HCT116 (cell line): ENCODE data around the gene RIMBP2. TPM values are rescaled to one million over a fixed set of nuclear protein-coding genes. Genes with fewer than 3 reads are reported as not detected.

Experiments used
- ATAC-seq: fragments of 200-7000 bp; cut with Tn5 transposase; 2 replicates; pipeline ENCODE4 v1.9.1; 2020; ENCODE audit warnings: mild to moderate bottlenecking, moderate library complexity
- BruUV-seq: library from RNA; stranded (reverse); fragments of 400-500 nt; replicated peaks from 2 replicates; lab custom pipeline; 2021; lab: Mats Ljungman, UMichigan
- CTCF ChIA-PET: fragments of 300-600 bp; sonication (Branson Sonifier 250); formaldehyde crosslinking; loops from one replicate; lab custom pipeline; 2021; ENCODE audit warnings: antibody characterized with exemption; lab: Charles Lee
- POLR2A ChIA-PET: fragments of 300-600, 350-600 bp; sonication (Branson Sonifier 250); formaldehyde crosslinking; loops from one replicate; lab custom pipeline; 2021; ENCODE audit warnings: antibody characterized with exemption; lab: Charles Lee
- RAD21 ChIA-PET, 2 experiments: fragments of 300-600 bp; sonication (Branson Sonifier 250); formaldehyde crosslinking; loops; one replicate each; lab custom pipeline; 2023; ENCODE audit warnings: low total read pairs in 2 of 2; ENCODE audit not compliant: uncharacterized antibody in 2 of 2, unreplicated experiment in 2 of 2, low non-redundant PET in 1 of 2; lab: Charles Lee
- DNase-seq: peaks from one replicate; pipeline ENCODE4 v3.0.0-alpha.2; 2010; ENCODE audit warnings: low read depth, low spot score
- H2AFZ ChIP-seq: fragments of 200-600 bp; shearing (Covaris generic), sonication (generic); 2 replicates; pipeline ENCODE4 v1.6.1; 2017; ENCODE audit warnings: low read depth, mixed run types, mixed read lengths, antibody characterized with exemption, low read length; ENCODE audit not compliant: poor library complexity, severe bottlenecking
- H3K27ac ChIP-seq: 2 replicates; pipeline ENCODE4 v1.5.1; 2012; ENCODE audit warnings: low read depth, low read length
- H3K27me3 ChIP-seq: fragments of 200-600 bp; sonication (generic); 2 replicates; pipeline ENCODE4 v1.6.1; 2016; ENCODE audit warnings: mixed run types, low read length, mixed read lengths; ENCODE audit not compliant: insufficient read depth
- H3K36me3 ChIP-seq, 2 experiments: fragments of 200-500 bp in 1 of 2; fragments of 200-600 bp in 1 of 2; sonication (Bioruptor generic) in 1 of 2; sonication (generic) in 1 of 2; 2 replicates each; pipeline versions ENCODE4 v1.5.1 to v1.6.1; 2014 to 2016; ENCODE audit warnings: low read length in 2 of 2, inconsistent platforms in 1 of 2, mixed read lengths in 1 of 2, mixed run types in 1 of 2; ENCODE audit not compliant: insufficient read depth in 2 of 2, control insufficient read depth in 1 of 2
- H3K4me1 ChIP-seq, 2 experiments: fragments of 200-600 bp in 1 of 2; sonication (generic) in 1 of 2; 2 replicates each; pipeline versions ENCODE4 v1.5.1 to v1.6.1; 2012 to 2017; ENCODE audit warnings: low read length in 2 of 2, inconsistent platforms in 1 of 2, mild to moderate bottlenecking in 1 of 2, mixed read lengths in 1 of 2, mixed run types in 1 of 2, moderate library complexity in 1 of 2; ENCODE audit not compliant: insufficient read depth in 2 of 2, control insufficient read depth in 1 of 2
- H3K4me2 ChIP-seq: fragments of 200-600 bp; sonication (generic); 2 replicates; pipeline ENCODE4 v1.6.1; 2017; ENCODE audit warnings: mixed run types, low read length, mixed read lengths
- H3K4me3 ChIP-seq, 2 experiments: fragments of 200-600 bp in 1 of 2; sonication (generic) in 1 of 2; replicated peaks in 1 of 2; 2 replicates each; pipeline ENCODE4 v1.5.1; 2011 to 2016; ENCODE audit warnings: low read length in 2 of 2, control low read depth in 1 of 2, low read depth in 1 of 2, mild to moderate bottlenecking in 1 of 2, mixed read lengths in 1 of 2, mixed run types in 1 of 2
- H3K79me2 ChIP-seq: fragments of 200-600 bp; sonication (generic); 2 replicates; pipeline ENCODE4 v1.6.1; 2017; ENCODE audit warnings: mild to moderate bottlenecking, mixed run types, low read length, moderate library complexity, mixed read lengths; ENCODE audit not compliant: insufficient read depth
- H3K9ac ChIP-seq: fragments of 200-600 bp; sonication (generic); 2 replicates; pipeline ENCODE4 v1.6.1; 2016; ENCODE audit warnings: low read length, mixed read lengths
- H3K9me2 ChIP-seq: fragments of 200-600 bp; sonication (generic), shearing (Covaris generic); 2 replicates; pipeline ENCODE4 v1.6.1; 2017; ENCODE audit warnings: mixed run types, mild to moderate bottlenecking, moderate library complexity; ENCODE audit not compliant: insufficient read depth
- H3K9me3 ChIP-seq, 2 experiments: fragments of 200-500 bp in 1 of 2; fragments of 200-600 bp in 1 of 2; sonication (Bioruptor generic) in 1 of 2; sonication (generic) in 1 of 2; 2 replicates each; pipeline ENCODE4 v1.6.1; 2014 to 2017; ENCODE audit warnings: low read length in 2 of 2, mixed read lengths in 2 of 2, inconsistent platforms in 1 of 2, low read depth in 1 of 2, mild to moderate bottlenecking in 1 of 2, mixed run types in 1 of 2, moderate library complexity in 1 of 2; ENCODE audit not compliant: control insufficient read depth in 1 of 2, insufficient read depth in 1 of 2
- H4K20me1 ChIP-seq: fragments of 200-600 bp; sonication (generic), shearing (Covaris generic); 2 replicates; pipeline ENCODE4 v1.6.1; 2017; ENCODE audit warnings: mixed run types, mild to moderate bottlenecking, moderate library complexity; ENCODE audit not compliant: insufficient read depth
- FOSL1 ChIP-seq: IDR thresholded peaks from 2 replicates; pipeline ENCODE4 v1.6.1; 2012; ENCODE audit warnings: low read depth
- POLR2AphosphoS5 ChIP-seq: IDR thresholded peaks from 2 replicates; pipeline ENCODE4 v1.6.1; 2011; ENCODE audit warnings: mild to moderate bottlenecking, low read depth, low read length, moderate library complexity
- RAD21 ChIP-seq: IDR thresholded peaks from 2 replicates; pipeline ENCODE4 v1.6.1; 2012; ENCODE audit warnings: low read depth, mild to moderate bottlenecking
- SP1 ChIP-seq: IDR thresholded peaks from 2 replicates; pipeline ENCODE4 v1.6.1; 2012; ENCODE audit warnings: low read depth
- ZNF274 ChIP-seq: fragments of 200-500 bp; sonication (Bioruptor generic); IDR thresholded peaks from 2 replicates; pipeline ENCODE4 v1.6.1; 2014; ENCODE audit warnings: mild to moderate bottlenecking, low read depth, low read length, inconsistent platforms
- intact Hi-C: fragments of 100-400 bp; cut with micrococcal nuclease; formaldehyde crosslinking; loops from 2 replicates; pipeline ENCODE4 v1.10.0; 2022
- total RNA-seq: library from RNA; stranded (reverse); gene quantifications from one replicate; pipeline ENCODE4 v1.2.1, GENCODE V29; 2021; ENCODE audit not compliant: unreplicated experiment
- TF ChIP-seq, protein P1 (sequence below): IDR thresholded peaks from 2 replicates; pipeline ENCODE4 v1.6.1; 2012; ENCODE audit warnings: low read depth
- TF ChIP-seq, protein P2 (sequence below): IDR thresholded peaks from 2 replicates; pipeline ENCODE4 v1.6.1; 2012
- TF ChIP-seq, protein P3 (sequence below): IDR thresholded peaks from 2 replicates; pipeline ENCODE4 v1.6.1; 2012
- TF ChIP-seq, protein P4 (sequence below), 3 experiments: fragments of 200-600 bp in 1 of 3; sonication (generic) in 1 of 3; IDR thresholded peaks in 2 of 3; conservative IDR thresholded peaks in 1 of 3; 2 replicates each; pipeline ENCODE4 v1.5.1; 2012 to 2017; ENCODE audit warnings: low read depth in 2 of 3, low read length in 2 of 3, antibody characterized with exemption in 1 of 3, borderline replicate concordance in 1 of 3, control low read depth in 1 of 3, mild to moderate bottlenecking in 1 of 3, mixed read lengths in 1 of 3, mixed run types in 1 of 3, moderate library complexity in 1 of 3; ENCODE audit not compliant: insufficient read depth in 1 of 3

RIMBP2 gene
- total RNA-seq, 1 experiment from 2014 or later = not detected

DNA sequence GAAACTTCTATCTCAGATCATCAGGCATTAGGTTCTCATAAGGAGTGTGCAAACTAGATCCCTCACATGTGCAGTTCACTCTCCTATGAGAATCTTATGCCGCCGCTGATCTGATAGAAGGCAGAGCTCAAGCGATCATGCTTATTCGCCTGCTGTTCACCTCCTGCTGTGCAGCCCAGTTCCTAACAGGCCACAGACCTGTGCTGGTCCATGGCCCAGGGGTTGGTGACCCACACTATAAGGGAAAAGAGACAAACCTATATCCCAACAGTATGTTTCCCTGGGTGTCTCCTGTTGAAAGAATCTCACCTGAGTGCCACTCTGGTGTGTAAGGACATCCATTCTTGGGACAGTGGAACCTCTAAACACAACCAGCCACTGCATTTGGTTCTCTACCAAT is 186.3 kb downstream of the RIMBP2 start:
- Histone ChIP-seq H3K79me2 (no peaks in the 10 kb centered on the region), H3K27ac (no peak overlapping the region), H3K36me3 (no peaks in the 10 kb centered on the region), H3K27me3 (no peaks in the 10 kb centered on the region), H3K4me2 (no peak overlapping the region), H2AFZ (no peak overlapping the region), H3K9ac (no peak overlapping the region), H4K20me1 (no peaks in the 10 kb centered on the region), H3K4me1 (no peaks in the 10 kb centered on the region), H3K4me3 (no peak overlapping the region), H3K9me2 (no peaks in the 10 kb centered on the region), H3K9me3 (no peaks in the 10 kb centered on the region)
- ChIA-PET CTCF (no interaction called here), RAD21 (no interaction called here), POLR2A (no interaction called here)
- DNase-seq (no peak), ATAC-seq (no peak)
- intact Hi-C loops = no loop called here
- TF ChIP-seq FOSL1 (no peak), SP1 (no peak), ZNF274 (no peak), RAD21 (no peak), POLR2AphosphoS5 (no peak)
- TF ChIP-seq, protein P1, sequence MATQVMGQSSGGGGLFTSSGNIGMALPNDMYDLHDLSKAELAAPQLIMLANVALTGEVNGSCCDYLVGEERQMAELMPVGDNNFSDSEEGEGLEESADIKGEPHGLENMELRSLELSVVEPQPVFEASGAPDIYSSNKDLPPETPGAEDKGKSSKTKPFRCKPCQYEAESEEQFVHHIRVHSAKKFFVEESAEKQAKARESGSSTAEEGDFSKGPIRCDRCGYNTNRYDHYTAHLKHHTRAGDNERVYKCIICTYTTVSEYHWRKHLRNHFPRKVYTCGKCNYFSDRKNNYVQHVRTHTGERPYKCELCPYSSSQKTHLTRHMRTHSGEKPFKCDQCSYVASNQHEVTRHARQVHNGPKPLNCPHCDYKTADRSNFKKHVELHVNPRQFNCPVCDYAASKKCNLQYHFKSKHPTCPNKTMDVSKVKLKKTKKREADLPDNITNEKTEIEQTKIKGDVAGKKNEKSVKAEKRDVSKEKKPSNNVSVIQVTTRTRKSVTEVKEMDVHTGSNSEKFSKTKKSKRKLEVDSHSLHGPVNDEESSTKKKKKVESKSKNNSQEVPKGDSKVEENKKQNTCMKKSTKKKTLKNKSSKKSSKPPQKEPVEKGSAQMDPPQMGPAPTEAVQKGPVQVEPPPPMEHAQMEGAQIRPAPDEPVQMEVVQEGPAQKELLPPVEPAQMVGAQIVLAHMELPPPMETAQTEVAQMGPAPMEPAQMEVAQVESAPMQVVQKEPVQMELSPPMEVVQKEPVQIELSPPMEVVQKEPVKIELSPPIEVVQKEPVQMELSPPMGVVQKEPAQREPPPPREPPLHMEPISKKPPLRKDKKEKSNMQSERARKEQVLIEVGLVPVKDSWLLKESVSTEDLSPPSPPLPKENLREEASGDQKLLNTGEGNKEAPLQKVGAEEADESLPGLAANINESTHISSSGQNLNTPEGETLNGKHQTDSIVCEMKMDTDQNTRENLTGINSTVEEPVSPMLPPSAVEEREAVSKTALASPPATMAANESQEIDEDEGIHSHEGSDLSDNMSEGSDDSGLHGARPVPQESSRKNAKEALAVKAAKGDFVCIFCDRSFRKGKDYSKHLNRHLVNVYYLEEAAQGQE = no peak
- TF ChIP-seq, protein P2, sequence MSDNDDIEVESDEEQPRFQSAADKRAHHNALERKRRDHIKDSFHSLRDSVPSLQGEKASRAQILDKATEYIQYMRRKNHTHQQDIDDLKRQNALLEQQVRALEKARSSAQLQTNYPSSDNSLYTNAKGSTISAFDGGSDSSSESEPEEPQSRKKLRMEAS = no peak
- TF ChIP-seq, protein P3, sequence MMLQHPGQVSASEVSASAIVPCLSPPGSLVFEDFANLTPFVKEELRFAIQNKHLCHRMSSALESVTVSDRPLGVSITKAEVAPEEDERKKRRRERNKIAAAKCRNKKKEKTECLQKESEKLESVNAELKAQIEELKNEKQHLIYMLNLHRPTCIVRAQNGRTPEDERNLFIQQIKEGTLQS = no peak
- TF ChIP-seq, protein P4, sequence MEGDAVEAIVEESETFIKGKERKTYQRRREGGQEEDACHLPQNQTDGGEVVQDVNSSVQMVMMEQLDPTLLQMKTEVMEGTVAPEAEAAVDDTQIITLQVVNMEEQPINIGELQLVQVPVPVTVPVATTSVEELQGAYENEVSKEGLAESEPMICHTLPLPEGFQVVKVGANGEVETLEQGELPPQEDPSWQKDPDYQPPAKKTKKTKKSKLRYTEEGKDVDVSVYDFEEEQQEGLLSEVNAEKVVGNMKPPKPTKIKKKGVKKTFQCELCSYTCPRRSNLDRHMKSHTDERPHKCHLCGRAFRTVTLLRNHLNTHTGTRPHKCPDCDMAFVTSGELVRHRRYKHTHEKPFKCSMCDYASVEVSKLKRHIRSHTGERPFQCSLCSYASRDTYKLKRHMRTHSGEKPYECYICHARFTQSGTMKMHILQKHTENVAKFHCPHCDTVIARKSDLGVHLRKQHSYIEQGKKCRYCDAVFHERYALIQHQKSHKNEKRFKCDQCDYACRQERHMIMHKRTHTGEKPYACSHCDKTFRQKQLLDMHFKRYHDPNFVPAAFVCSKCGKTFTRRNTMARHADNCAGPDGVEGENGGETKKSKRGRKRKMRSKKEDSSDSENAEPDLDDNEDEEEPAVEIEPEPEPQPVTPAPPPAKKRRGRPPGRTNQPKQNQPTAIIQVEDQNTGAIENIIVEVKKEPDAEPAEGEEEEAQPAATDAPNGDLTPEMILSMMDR (IDR thresholded peaks at IDR 0.05 in 2 of 3, conservative IDR thresholded peaks at IDR 0.05 in 1 of 3; ENCODE audit: borderline replicate concordance in 1 of 3, insufficient read depth in 1 of 3, low read depth in 2 of 3, low read length in 2 of 3) = no peak
- no TSS peak for BruUV-seq
